Measurements from ENCODE around the gene IQCC. TPM values are rescaled to one million over a fixed set of nuclear protein-coding genes. Genes with fewer than 3 reads are reported as not detected.

The IQCC gene
- polyA plus RNA-seq, 1 donor = 3.8 TPM

GRCh38 chr1:32195972-32196823 is 9.3 kb upstream of the IQCC start:
- DNase-seq = no peak

- DNase-seq = no peak
Observed at GRCh38 chr1:32197074-32197473, 8.4 kb upstream of the IQCC start.

- no peak for DNase-seq
Observed at GRCh38 chr1:32197837-32198236, 7.6 kb upstream of the IQCC start.

GRCh38 chr1:32198237-32199042 is 7.0 kb upstream of the IQCC start:
- no peak for DNase-seq

- DNase-seq = no peak
Observed at GRCh38 chr1:32199043-32199716, 6.3 kb upstream of the IQCC start.

- peak; percentile 45 for DNase-seq
Observed at GRCh38 chr1:32199717-32200072, 5.8 kb upstream of the IQCC start.

- DNase-seq = peak; percentile 87
Observed at GRCh38 chr1:32200226-32201010, 5.1 kb upstream of the IQCC start, which contains the start of gene CCDC28B. TSS of gene CCDC28B (plus strand) at chr1:32200595. CDS start at chr1:32201936, 1,341 bp downstream.

GRCh38 chr1:32201011-32201855 is 4.2 kb upstream of the IQCC start:
- peak; percentile 77 for DNase-seq

- no peak for DNase-seq
Observed at GRCh38 chr1:32204943-32205361, 519 bp upstream of the IQCC start.

GRCh38 chr1:32208469-32208868 is 3.0 kb downstream of the IQCC start:
- DNase-seq = no peak

GRCh38 chr1:32208891-32209328 is 3.4 kb downstream of the IQCC start, which contains the start of gene DCDC2B:
TSS of gene DCDC2B (plus strand) at chr1:32209089. CDS start at chr1:32209094, 5 bp downstream.
- no peak for DNase-seq

- DNase-seq = no peak
Observed at GRCh38 chr1:32215629-32216480, 10.4 kb downstream of the IQCC start.

- DNase-seq = no peak
Observed at GRCh38 chr1:32216566-32216965, 11.1 kb downstream of the IQCC start.

- DNase-seq = no peak
Observed at GRCh38 chr1:32219022-32219421, 13.6 kb downstream of the IQCC start.

GRCh38 chr1:32220746-32221580 is 15.5 kb downstream of the IQCC start:
- no peak for DNase-seq

GRCh38 chr1:32221581-32221979 is 16.1 kb downstream of the IQCC start:
- DNase-seq = no peak

GRCh38 chr1:32221980-32222755 is 16.7 kb downstream of the IQCC start, which contains the start of the genes EIF3I and TMEM234:
TSS of gene EIF3I (plus strand) at chr1:32222407. CDS start at chr1:32222442, 35 bp downstream.
TSS of gene TMEM234 (minus strand) at chr1:32222353. CDS start at chr1:32222322, 31 bp downstream.
- peak; percentile 92 for DNase-seq

- no peak for DNase-seq
Observed at GRCh38 chr1:32223683-32224082, 18.2 kb downstream of the IQCC start.
